HG03159 (cell line): ENCODE results near the gene CHI3L2.
"Not testable (repeated sequence)": the region's sequence is repeated elsewhere in the genome, so short reads cannot be mapped to it uniquely, and the experiment has no call there.

Experiments used
- ATAC-seq: cut with Tn5 transposase; IDR thresholded peaks from one replicate; pipeline ENCODE4 v1.9.1; 2021; ENCODE audit warnings: mild to moderate bottlenecking, moderate library complexity; ENCODE audit not compliant: unreplicated experiment

CHI3L2 gene

GRCh38 chr1:111201275-111202090 is 26.0 kb upstream of the CHI3L2 start:
- no peak for ATAC-seq

DNA sequence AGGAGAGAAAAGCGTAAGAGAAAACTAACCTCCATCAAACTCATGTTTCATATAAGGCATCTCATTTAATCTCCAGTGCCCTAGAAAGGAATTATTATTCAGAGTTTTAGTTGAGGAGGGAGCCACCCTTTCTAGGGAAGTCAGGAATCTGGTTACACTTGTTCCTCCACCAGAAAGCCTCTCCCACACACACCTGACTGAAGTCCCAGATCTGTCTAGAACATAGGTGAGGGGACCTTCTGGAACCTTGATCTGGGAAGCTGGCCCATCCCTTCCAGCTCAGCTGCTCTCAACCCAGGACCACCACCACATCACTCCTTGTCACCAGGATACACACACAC is 25.2 kb upstream of the CHI3L2 start:
- ATAC-seq = no peak

GRCh38 chr1:111202707-111203623 is 24.5 kb upstream of the CHI3L2 start:
- no peak for ATAC-seq

- ATAC-seq = peak; percentile 62
Measured at GRCh38 chr1:111203681-111204200, 23.8 kb upstream of the CHI3L2 start.

DNA sequence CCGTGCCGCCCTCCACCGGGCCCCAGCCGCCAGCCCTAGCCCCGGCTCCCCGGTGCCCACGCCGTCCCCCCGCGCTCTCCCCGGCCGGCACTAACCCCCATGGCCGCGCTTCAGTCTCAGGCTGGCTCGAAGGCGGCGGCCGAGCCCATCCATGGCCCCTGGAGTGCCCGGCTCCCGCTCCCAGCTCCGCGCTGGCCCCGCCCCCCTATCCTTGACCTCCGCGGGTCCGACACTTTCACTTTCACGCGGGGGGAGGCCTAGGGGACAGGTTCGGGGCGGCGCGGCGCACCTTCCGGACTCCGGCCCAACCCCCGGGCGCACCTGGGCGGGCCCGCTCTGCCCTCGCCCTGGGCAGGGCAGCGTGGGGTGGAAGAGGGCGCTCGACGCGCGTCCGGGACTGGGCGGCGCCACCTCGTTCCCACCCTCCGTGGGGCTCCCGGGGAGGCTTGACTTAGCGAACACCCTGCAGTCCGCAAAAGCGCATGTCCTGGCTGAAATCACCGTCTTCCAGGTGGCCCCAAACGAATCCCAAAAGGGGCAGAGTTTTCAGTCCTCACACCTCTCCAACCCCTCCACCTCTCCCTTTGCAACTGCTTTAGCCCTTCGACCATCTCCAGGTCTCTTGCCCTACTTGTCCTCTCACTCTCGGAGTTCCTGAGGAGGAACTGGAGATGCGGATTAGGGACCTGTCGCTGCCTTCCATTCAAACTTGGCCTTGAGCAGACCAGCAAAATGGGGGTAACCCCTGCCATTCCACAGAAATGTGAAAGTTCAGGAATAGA is 23.1 kb upstream of the CHI3L2 start:
- peak; percentile 50 for ATAC-seq

GRCh38 chr1:111204983-111205713 is 22.4 kb upstream of the CHI3L2 start:
- ATAC-seq = no peak

GRCh38 chr1:111205714-111206050 is 21.8 kb upstream of the CHI3L2 start:
- no peak for ATAC-seq

DNA sequence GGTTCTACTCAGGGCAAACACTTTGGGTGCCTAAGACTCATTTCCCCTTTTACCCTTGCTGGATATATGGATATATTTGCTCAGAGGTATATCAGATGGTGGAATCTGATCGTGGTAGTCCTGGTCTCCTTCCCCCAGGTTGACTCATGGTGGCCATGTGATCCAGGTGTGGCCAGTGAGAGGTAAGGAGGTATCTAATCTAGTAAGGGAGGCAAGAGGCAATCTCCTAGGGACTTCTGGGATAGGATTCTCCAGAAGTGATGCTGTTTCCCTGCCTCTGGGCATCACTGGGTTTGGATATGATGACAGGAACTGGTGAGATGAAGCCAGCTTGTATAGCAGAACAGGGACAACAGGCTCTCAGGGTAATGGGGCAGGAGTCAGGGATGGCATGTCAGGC is 18.6 kb upstream of the CHI3L2 start:
- ATAC-seq = no peak

- no peak for ATAC-seq
Measured at GRCh38 chr1:111209622-111210021, 17.9 kb upstream of the CHI3L2 start.

DNA sequence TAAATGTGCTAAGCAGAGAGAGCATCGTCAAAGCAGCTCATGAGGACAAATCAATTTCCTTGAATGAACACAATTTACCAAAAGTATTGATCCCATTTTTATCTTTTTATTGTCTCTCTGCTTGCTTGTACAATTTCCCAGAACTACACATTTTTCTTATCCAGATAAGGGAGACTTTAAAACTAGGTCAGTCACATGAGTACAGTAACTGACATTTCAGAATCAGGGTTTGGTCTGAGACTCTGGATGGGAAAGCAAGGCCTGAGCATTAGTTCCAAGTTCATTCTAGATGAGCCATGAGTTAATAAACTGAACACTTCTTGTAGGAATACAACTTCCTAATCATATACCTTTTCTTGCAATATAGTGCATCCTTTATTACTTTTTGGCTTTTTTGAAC is 15.6 kb upstream of the CHI3L2 start:
- ATAC-seq = no peak

DNA sequence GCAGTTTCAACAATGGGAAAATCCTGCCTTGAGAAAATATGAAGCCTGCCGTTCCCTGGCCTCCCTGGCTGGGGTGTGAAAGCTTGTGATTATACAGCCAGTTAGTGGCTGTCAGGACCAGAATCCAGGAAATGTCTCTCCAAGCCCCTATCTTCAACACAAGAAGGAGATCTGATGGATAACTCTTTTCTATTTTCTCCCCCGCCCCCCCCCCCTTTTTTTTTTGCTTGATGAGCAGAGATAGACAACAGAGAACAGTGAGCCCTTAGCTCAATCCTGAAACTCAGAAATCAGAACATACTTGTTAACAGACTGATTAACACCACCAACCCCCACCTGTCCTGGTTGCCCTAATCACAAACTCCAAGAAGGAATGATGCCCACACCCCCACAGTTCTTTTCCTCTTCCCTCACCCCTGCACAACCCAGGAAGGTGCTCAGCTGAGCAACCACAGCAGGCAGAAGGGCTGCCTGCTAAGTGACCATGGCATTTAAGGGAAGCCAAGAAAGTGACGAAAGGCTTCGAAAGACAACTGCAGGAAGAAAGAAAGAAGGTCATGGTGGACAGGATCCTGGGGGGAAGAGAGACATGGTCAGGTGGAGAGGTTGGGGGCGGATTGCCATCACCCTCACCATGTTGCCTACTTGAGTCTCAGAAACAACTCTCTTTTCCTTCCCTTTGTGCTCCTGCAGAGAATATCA is 14.7 kb upstream of the CHI3L2 start:
- ATAC-seq = no peak

DNA sequence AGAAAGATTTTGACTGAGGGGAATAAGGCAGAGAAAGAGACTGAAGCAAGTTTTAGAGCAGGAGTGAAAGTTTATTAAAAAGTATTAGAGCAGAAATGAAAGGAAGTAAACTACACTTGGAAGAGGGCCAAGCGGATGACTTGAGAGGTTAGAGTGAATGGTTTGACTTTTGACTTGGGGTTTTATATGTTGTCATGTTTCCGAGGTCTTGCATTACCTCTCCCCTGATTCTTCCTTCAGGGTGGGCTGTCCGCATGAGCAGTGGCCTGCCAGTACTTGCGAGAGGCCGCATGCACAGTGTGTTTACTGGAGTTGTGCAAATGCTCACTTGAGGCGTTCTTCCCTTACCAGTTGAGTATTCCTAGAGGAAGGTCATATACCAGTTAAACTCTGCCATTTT is 14.1 kb upstream of the CHI3L2 start:
- ATAC-seq = no peak

GRCh38 chr1:111214074-111214801 is 13.3 kb upstream of the CHI3L2 start:
- no peak for ATAC-seq

GRCh38 chr1:111214884-111215283 is 12.6 kb upstream of the CHI3L2 start:
- no peak for ATAC-seq

- not testable (repeated sequence) for ATAC-seq
Measured at GRCh38 chr1:111215285-111215684, 12.2 kb upstream of the CHI3L2 start.

DNA sequence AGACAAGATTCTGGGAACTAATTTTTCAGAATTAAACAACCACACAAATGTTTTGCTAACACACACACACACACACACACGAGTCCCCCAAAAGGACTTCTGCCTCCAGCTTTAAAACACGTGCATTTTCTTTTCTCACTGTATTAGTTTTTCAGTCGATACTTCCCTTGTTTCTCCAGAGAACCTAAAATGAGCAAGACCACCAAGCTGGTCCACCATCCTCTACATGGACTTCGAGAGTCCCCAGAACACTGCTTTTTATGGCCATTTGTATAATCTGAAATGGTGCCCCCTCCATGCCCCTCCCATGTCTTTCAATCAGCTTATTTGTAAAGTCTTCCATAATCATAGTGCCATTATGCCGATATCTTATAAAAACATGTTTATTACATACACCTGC is 10.8 kb upstream of the CHI3L2 start:
- ATAC-seq = no peak

- ATAC-seq = no peak
Measured at GRCh38 chr1:111217183-111217910, 10.2 kb upstream of the CHI3L2 start.

- no peak for ATAC-seq
Measured at GRCh38 chr1:111218701-111219556, 8.6 kb upstream of the CHI3L2 start.
